Activated T-helper 17 cell treated with anti-CD3 and anti-CD28 coated beads, Interleukin-2, amount 50 U/mL, for 72 hours (primary cell): Measurements from ENCODE around the gene STIMATE. TPM values are rescaled to one million over a fixed set of nuclear protein-coding genes. Genes with fewer than 3 reads are reported as not detected.

ENCODE experiments used
- ATAC-seq: fragments of 150-1000 bp; cut with Tn5 transposase; replicated peaks from 2 replicates; pipeline ENCODE4 v1.10.0; 2021; ENCODE audit warnings: mild to moderate bottlenecking, moderate library complexity
- H3K27ac Mint-ChIP-seq: one replicate; pipeline ENCODE4 v1.8.0; 2022; ENCODE audit warnings: mixed read lengths
- H3K27me3 Mint-ChIP-seq: one replicate; pipeline ENCODE4 v1.8.0; 2022; ENCODE audit warnings: mixed read lengths
- H3K36me3 Mint-ChIP-seq: one replicate; pipeline ENCODE4 v1.8.0; 2022; ENCODE audit warnings: low read depth, mild to moderate bottlenecking, mixed read lengths
- H3K4me1 Mint-ChIP-seq: one replicate; pipeline ENCODE4 v1.8.0; 2022; ENCODE audit warnings: mixed read lengths
- H3K4me3 Mint-ChIP-seq: one replicate; pipeline ENCODE4 v1.8.0; 2022; ENCODE audit warnings: mild to moderate bottlenecking, mixed read lengths
- H3K9me3 Mint-ChIP-seq: one replicate; pipeline ENCODE4 v1.8.0; 2022; ENCODE audit warnings: mixed read lengths
- total RNA-seq, 2 donors: library from RNA; stranded (reverse); gene quantifications; one replicate each; pipeline ENCODE4 v1.2.3, GENCODE V29; 2022

STIMATE gene
- total RNA-seq, 2 donors from 2014 or later, result 13.6 to 39.0 TPM

- Mint-ChIP-seq H3K27ac (no peak overlapping the region), H3K36me3 (no peaks in the 10 kb centered on the region)
Measured at GRCh38 chr3:52795298-52795900, 101.9 kb downstream of the STIMATE start.

DNA sequence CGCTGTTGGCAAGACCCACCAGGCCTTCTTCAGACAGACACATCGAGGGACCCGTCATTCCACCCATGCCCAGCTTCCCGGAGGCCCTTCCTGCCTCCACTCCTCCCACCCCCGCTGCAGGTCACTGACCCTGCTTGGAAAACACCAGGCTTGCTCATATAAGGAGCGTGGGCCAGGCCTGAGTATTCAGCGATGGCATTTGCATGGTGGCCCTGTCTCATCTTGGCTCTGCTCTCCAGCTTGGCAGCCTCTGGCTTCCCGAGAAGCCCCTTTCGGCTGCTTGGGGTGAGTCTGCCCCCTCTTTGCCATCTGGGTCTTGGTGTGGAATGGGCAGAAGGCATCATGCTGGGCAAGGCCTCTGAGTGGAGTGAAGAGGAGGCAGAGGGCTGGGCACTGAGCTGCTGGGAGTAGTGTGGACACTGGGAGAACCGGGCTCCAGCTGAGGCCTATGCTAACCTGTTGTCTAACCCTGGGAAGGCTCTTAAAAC lies 102.7 kb downstream of the STIMATE start, which contains the start of gene ITIH3:
Gene ITIH3 (plus strand): TSS at position 185 of the 488 bp plus-strand sequence. CDS start 8 bp downstream, at position 193.
- H3K27me3 Mint-ChIP-seq, result no peaks in the 10 kb centered on the region
- H3K27ac Mint-ChIP-seq, result no peak within 1 kb of the TSS
- no peaks in the 10 kb centered on the region for H3K4me1 Mint-ChIP-seq
- no peaks in the 10 kb centered on the region for H3K36me3 Mint-ChIP-seq
- no peak for ATAC-seq
- H3K9me3 Mint-ChIP-seq, result no peaks in the 10 kb centered on the region
- no peak within 1 kb of the TSS for H3K4me3 Mint-ChIP-seq

More at GRCh38 chr3:52795298-52795900, 101.9 kb downstream of the STIMATE start:
- no peaks in the 10 kb centered on the region for H3K27me3 Mint-ChIP-seq
- H3K4me3 Mint-ChIP-seq, result no peak overlapping the region
- ATAC-seq, result no peak
- no peaks in the 10 kb centered on the region for H3K4me1 Mint-ChIP-seq
- H3K9me3 Mint-ChIP-seq, result no peaks in the 10 kb centered on the region

DNA sequence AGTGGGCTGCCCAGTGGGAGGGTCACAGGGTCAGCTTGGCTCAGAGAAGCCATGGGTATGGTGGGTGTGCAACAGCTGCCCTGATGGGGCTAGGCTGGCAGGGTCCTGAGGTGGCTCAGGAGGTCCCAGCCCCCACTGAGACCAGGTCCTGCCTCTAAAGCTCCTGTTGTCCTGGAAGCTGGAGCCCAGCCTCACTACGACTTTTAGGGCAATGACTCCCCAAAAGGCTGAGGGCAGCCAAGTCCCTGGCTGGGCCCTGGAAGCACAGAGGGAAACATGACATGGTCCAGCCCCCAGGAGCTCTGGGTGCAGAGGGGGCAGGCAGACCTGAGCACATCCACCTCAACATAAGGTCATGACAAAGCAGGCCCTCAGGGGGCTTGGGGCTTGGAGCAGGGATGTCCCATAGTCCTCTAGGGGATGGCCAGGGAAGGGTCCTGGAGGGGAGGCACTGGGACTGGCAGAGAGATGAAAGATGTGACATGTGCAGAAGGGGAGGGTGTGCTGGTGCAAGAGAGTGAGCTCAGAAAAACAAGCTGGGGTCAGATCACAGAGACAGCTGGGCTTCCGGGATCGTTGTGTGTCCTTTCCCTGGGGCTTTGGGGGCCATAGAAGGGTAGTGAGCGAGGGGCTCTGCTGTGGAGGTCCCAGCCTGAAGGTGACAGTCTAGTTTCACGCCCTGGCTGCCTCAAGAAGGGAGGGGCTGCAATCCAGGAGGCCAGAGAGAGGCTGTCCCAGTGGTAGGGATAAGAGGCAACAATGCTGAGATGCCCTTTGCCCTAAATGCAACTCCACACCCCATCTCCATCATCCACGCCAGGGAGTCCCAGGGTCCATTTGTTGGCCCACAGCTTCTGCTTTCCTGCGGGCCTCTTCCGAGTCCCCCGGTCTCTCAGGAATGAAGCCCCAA lies 103.4 kb downstream of the STIMATE start:
- ATAC-seq, result no peak
- Mint-ChIP-seq H3K4me3 (no peak overlapping the region), H3K9me3 (no peaks in the 10 kb centered on the region), H3K4me1 (no peaks in the 10 kb centered on the region), H3K36me3 (no peaks in the 10 kb centered on the region), H3K27me3 (no peaks in the 10 kb centered on the region), H3K27ac (no peak overlapping the region)

DNA sequence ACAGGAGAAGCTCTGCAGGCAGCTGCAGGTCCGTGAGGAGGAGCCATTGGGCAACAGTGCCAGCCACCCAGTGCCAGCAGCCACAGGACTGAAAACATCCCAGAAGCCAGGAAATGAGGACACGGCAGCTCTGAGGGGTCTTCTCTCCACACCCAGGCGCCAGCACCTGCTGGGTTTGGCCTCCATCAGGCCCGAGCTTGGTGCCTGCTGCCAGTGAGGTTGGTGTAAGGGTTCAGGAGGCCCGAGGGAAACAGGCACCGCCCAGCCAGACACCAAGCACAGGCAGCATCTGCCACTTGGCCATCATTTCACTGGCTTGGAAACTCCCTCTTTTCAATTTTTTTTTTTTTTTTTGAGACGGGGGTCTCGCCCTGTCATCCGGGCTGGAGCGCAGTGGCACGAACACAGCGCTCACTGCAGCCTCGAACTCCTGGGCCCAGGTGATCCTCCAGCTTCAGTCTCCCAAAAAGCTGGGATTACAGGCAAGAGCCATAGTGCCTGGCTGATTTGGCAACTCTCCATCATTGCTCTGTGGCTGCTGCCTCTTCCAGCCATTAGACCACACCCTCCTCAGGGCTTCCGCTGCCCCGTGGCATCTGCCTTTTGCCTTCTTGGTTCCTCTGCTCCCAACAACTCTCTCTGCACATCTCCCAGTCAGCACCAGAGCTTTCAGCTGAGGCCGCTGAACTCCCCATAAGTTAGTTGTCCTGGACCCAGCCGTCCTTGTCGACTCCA lies 104.2 kb downstream of the STIMATE start:
- H3K4me3 Mint-ChIP-seq, result no peak overlapping the region
- no peaks in the 10 kb centered on the region for H3K9me3 Mint-ChIP-seq
- no peaks in the 10 kb centered on the region for H3K27me3 Mint-ChIP-seq
- H3K4me1 Mint-ChIP-seq, result no peaks in the 10 kb centered on the region
- H3K27ac Mint-ChIP-seq, result no peak overlapping the region
- H3K36me3 Mint-ChIP-seq, result no peaks in the 10 kb centered on the region
- ATAC-seq, result no peak

DNA sequence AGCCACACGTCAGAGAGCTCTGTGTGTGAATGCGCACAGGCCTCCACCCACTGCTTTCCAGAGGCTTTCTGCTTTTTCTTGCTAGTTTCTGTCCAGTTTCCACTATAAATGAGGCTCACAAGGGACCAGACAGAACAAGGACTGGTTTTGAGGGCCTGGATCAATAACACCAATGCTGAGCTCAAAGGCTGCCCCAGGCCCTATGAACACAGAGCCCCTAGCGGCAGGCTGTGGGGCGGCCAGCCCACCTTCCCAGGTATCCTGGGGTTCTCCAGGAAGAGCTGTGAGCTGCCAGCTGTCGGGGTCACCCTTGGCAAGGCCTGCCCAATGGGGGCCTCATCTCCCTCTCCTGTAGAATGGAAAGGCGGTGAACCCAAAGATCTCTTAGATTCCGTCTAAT lies 104.9 kb downstream of the STIMATE start:
- no peak overlapping the region for H3K4me3 Mint-ChIP-seq
- no peaks in the 10 kb centered on the region for H3K36me3 Mint-ChIP-seq
- no peaks in the 10 kb centered on the region for H3K4me1 Mint-ChIP-seq
- no peaks in the 10 kb centered on the region for H3K27me3 Mint-ChIP-seq
- H3K9me3 Mint-ChIP-seq, result no peaks in the 10 kb centered on the region
- H3K27ac Mint-ChIP-seq, result no peak overlapping the region
- no peak for ATAC-seq

DNA sequence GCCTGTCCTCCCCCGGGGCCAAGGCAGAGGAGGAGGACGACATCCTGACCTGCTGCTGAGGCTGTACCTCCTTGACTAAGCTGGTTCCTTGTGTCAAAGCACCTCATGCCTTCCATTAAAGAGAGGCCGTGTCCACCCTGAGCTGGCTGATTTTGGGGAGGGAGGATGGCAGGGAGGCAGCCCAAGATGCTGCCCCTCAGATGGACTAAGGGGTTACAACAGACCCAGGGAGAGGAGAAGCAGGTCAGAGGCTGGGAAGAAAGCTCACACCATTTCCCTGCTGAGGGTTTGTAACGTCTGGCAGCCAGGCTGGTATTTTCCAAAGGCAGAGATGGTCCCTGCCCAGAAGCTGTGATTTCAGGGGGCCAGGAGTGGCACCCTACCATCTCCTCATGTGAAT lies 105.4 kb downstream of the STIMATE start:
- no peaks in the 10 kb centered on the region for H3K9me3 Mint-ChIP-seq
- no peak overlapping the region for H3K4me3 Mint-ChIP-seq
- no peak for ATAC-seq
- H3K4me1 Mint-ChIP-seq, result no peaks in the 10 kb centered on the region
- H3K27ac Mint-ChIP-seq, result no peak overlapping the region
- no peaks in the 10 kb centered on the region for H3K36me3 Mint-ChIP-seq
- no peaks in the 10 kb centered on the region for H3K27me3 Mint-ChIP-seq

- H3K4me3 Mint-ChIP-seq, result no peak overlapping the region
- H3K27me3 Mint-ChIP-seq, result no peaks in the 10 kb centered on the region
- H3K27ac Mint-ChIP-seq, result no peak overlapping the region
- H3K4me1 Mint-ChIP-seq, result no peaks in the 10 kb centered on the region
- no peak for ATAC-seq
- no peaks in the 10 kb centered on the region for H3K9me3 Mint-ChIP-seq
- H3K36me3 Mint-ChIP-seq, result no peaks in the 10 kb centered on the region
Measured at GRCh38 chr3:52791366-52791765, 106.0 kb downstream of the STIMATE start.

GRCh38 chr3:52790741-52791140 lies 106.6 kb downstream of the STIMATE start:
- Mint-ChIP-seq H3K27me3 (no peaks in the 10 kb centered on the region), H3K9me3 (no peaks in the 10 kb centered on the region)
- no peak for ATAC-seq

DNA sequence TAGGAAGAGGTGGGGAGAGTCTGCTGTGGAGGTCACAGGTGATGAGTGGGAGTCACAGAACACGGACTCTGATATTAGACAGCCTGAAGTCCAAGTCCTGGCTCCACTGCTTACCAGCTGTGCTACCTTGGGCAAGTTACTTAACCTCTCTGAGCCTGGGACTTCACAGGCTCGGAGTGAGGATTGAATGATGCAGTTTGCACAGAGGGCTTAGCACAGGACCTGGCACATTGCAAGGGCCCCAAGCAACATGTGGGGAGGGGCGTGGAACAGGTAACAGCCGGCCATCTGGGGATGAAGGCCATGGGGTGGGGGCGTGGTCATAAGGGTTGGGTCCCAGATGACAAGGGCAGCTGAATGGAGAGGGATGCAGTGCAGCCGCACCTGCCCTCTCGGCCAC lies 107.0 kb downstream of the STIMATE start:
- Mint-ChIP-seq H3K27me3 (no peaks in the 10 kb centered on the region), H3K27ac (no peak overlapping the region), H3K36me3 (no peaks in the 10 kb centered on the region), H3K4me3 (no peak overlapping the region), H3K4me1 (no peaks in the 10 kb centered on the region), H3K9me3 (no peaks in the 10 kb centered on the region)
- ATAC-seq, result no peak

More at GRCh38 chr3:52790741-52791140, 106.6 kb downstream of the STIMATE start:
- Mint-ChIP-seq H3K27ac (no peak overlapping the region), H3K4me1 (no peaks in the 10 kb centered on the region), H3K4me3 (no peak overlapping the region), H3K36me3 (no peaks in the 10 kb centered on the region)

DNA sequence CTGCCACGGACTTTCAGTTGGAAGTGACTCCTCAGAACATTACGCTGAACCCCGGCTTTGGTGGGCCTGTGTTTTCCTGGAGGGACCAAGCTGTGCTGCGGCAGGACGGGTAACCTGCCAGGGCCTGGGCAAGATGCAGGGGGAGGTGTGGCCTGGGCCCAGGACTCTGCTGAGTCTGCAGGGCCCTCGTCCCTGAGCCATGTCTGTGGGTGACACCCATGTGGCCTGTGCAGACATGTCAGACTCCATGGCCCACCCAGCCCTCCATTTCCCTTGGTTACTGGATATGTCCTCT lies 107.7 kb downstream of the STIMATE start:
- no peaks in the 10 kb centered on the region for H3K9me3 Mint-ChIP-seq
- ATAC-seq, result no peak
- H3K27ac Mint-ChIP-seq, result no peak overlapping the region
- no peaks in the 10 kb centered on the region for H3K36me3 Mint-ChIP-seq
- H3K4me3 Mint-ChIP-seq, result no peak overlapping the region
- no peaks in the 10 kb centered on the region for H3K27me3 Mint-ChIP-seq
- H3K4me1 Mint-ChIP-seq, result no peaks in the 10 kb centered on the region

DNA sequence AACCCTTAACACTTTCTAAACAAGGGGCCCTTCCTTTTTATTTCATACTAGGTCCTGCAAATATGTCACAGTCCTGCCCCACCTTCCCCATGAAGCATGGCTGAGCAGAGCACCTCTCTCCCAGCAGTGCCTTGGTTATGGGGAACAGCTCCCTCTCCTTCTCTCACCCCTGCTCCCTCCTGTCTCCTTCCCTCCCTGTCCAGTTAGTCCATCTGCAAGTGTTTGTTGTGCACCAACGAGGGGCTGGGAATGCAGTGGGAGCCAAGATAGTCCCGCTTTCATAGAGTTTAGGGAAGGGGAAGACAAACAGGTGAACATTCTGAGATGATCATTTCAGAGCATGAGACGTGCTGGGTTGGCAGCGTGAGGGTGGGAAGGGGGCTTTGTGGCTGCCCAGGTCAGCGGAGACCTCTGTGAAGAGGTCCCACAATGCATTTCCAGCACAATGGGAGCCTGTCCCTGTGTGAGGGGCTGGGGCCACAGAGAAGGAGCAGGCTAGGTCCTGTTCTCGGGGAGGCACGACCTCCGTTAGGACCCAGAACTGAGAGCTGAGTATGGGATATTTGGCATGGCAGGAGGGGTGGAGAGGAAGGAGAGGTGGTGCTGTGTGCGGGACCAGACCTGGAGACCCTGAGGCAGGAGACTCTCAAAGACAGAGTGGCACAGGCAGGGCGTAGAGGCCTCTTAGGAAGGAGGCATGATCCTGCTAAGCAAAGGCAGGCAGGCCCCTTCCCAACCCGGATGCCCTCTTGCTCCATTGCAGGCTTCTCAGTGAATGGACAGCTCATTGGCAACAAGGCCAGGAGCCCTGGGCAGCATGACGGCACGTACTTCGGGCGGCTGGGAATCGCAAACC lies 108.2 kb downstream of the STIMATE start:
- no peak for ATAC-seq
- Mint-ChIP-seq H3K4me1 (no peaks in the 10 kb centered on the region), H3K9me3 (no peaks in the 10 kb centered on the region), H3K27ac (no peak overlapping the region), H3K36me3 (no peaks in the 10 kb centered on the region), H3K27me3 (no peaks in the 10 kb centered on the region), H3K4me3 (no peak overlapping the region)

- no peaks in the 10 kb centered on the region for H3K4me1 Mint-ChIP-seq
- no peak for ATAC-seq
- H3K4me3 Mint-ChIP-seq, result no peak overlapping the region
- no peak overlapping the region for H3K27ac Mint-ChIP-seq
- no peaks in the 10 kb centered on the region for H3K9me3 Mint-ChIP-seq
- H3K27me3 Mint-ChIP-seq, result no peaks in the 10 kb centered on the region
- H3K36me3 Mint-ChIP-seq, result no peaks in the 10 kb centered on the region
Measured at GRCh38 chr3:52787672-52788625, 109.4 kb downstream of the STIMATE start.

GRCh38 chr3:52787246-52787645 lies 110.1 kb downstream of the STIMATE start:
- no peaks in the 10 kb centered on the region for H3K27me3 Mint-ChIP-seq
- H3K36me3 Mint-ChIP-seq, result no peaks in the 10 kb centered on the region
- ATAC-seq, result no peak
- no peak overlapping the region for H3K4me3 Mint-ChIP-seq
- no peaks in the 10 kb centered on the region for H3K9me3 Mint-ChIP-seq
- H3K27ac Mint-ChIP-seq, result no peak overlapping the region
- no peaks in the 10 kb centered on the region for H3K4me1 Mint-ChIP-seq
